Activated CD8-positive, alpha-beta T cell treated with anti-CD3 and anti-CD28 coated beads, Interleukin-2, amount 10 ng/mL, durations not matched to agents 7 days and 5 days (primary cell): Measurements from ENCODE around the gene SH3BP4. TPM values are rescaled to one million over a fixed set of nuclear protein-coding genes. Genes with fewer than 3 reads are reported as not detected.

ENCODE experiments used
- ATAC-seq: fragments of 150-1000 bp; cut with Tn5 transposase; one replicate; pipeline ENCODE4 v1.10.0; 2021; ENCODE audit warnings: moderate library complexity
- CTCF ChIA-PET: fragments of 350-600 bp; sonication (Branson Sonifier 250); formaldehyde crosslinking; loops from one replicate; lab custom pipeline; 2021; ENCODE audit warnings: antibody characterized with exemption; lab: Charles Lee
- POLR2A ChIA-PET: fragments of 350-600 bp; sonication (Branson Sonifier 250); formaldehyde crosslinking; loops from one replicate; lab custom pipeline; 2021; ENCODE audit warnings: antibody characterized with exemption; lab: Charles Lee
- DNase-seq: peaks from one replicate; pipeline ENCODE4 v3.0.0-alpha.2; 2020
- H3K27ac Mint-ChIP-seq: one replicate; pipeline ENCODE4 v1.8.0; 2021; ENCODE audit warnings: mild to moderate bottlenecking, mixed read lengths
- H3K27me3 Mint-ChIP-seq: one replicate; pipeline ENCODE4 v1.8.0; 2021; ENCODE audit warnings: low read depth, mixed read lengths
- H3K36me3 Mint-ChIP-seq: one replicate; pipeline ENCODE4 v1.8.0; 2021; ENCODE audit warnings: low read depth, mixed read lengths
- H3K4me1 Mint-ChIP-seq: one replicate; pipeline ENCODE4 v1.8.0; 2021; ENCODE audit warnings: low read depth, mixed read lengths
- H3K4me3 Mint-ChIP-seq: one replicate; pipeline ENCODE4 v1.8.0; 2021; ENCODE audit warnings: mild to moderate bottlenecking, mixed read lengths
- H3K9me3 Mint-ChIP-seq: one replicate; pipeline ENCODE4 v1.8.0; 2022; ENCODE audit warnings: mixed read lengths; ENCODE audit not compliant: insufficient read depth
- total RNA-seq, 2 experiments: library from RNA; stranded (reverse); gene quantifications; one replicate each; pipeline ENCODE4 v1.2.3, GENCODE V29; 2021

The SH3BP4 gene
- total RNA-seq, 2 experiments from 2014 or later, result not detected

DNA sequence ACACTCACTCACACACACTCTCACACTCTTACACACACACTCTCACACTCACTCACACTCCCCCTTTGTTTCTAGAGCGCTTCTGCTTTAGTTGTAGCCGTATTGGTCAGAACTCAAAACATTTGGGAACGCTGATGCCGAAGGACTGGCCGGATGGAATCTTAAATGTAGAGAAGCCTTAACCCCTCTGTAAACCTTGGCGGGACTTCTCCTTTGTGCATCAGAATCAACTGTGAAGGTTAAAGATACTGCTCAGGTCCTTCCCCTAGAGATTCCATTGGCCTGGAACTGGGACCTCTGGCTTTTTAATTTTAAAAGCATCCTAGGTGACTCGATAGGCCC is 18.3 kb downstream of the SH3BP4 start:
- no peak overlapping the region for H3K27ac Mint-ChIP-seq
- ATAC-seq (no peak), DNase-seq (no peak)
- no peaks in the 10 kb centered on the region for H3K4me1 Mint-ChIP-seq
- H3K4me3 Mint-ChIP-seq, result no peak overlapping the region
- peaks cover 8% of the 10 kb centered on the region for H3K27me3 Mint-ChIP-seq
- H3K36me3 Mint-ChIP-seq, result no peaks in the 10 kb centered on the region
- H3K9me3 Mint-ChIP-seq, result no peaks in the 10 kb centered on the region
- ChIA-PET POLR2A (no interaction called here), CTCF (no interaction called here)

DNA sequence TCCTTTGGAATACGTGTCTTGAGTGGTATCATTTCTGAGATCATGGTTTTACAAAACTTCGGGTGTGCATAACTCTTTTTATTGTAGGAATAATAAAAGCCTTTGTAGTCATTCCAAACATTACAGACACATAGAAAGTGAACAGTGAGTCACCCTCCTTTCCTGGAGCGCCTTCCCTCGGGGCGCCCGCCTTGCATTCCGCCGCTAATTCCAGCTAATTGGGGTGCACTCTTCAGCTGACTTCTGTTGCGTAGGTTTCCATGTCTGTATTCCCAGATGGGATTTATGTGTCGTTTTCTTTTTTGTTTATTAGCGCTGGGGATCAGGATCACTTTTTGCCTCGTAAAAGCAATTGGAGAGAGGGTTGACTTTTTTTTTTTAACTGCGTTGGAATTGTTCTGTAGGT is 18.7 kb downstream of the SH3BP4 start:
- POLR2A ChIA-PET, result no interaction called here
- H3K4me3 Mint-ChIP-seq, result no peak overlapping the region
- no peak for DNase-seq
- no peaks in the 10 kb centered on the region for H3K4me1 Mint-ChIP-seq
- no peaks in the 10 kb centered on the region for H3K36me3 Mint-ChIP-seq
- H3K9me3 Mint-ChIP-seq, result no peaks in the 10 kb centered on the region
- H3K27ac Mint-ChIP-seq, result no peak overlapping the region
- peaks cover 6% of the 10 kb centered on the region for H3K27me3 Mint-ChIP-seq
- CTCF ChIA-PET, result no interaction called here
- ATAC-seq, result no peak

DNA sequence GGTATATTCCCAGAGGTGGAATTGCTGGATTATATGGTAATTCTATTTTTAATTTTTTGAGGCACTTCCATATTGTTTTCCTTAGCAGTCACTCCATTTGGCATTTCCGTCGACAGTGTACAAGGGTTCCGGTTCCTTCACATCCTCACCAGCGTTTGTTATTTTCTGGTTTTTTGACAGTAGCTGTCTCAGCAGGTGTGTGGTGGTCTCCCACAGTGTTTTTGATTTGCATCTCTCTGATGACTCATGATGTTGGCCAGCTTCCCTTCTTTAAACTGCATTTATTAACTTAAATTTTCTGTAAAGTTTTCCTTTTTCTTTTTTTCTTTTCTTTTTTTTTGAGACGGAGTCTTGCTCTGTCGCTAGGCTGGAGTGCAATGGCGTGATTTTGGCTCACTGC is 19.7 kb downstream of the SH3BP4 start:
- Mint-ChIP-seq H3K27ac (no peak overlapping the region), H3K36me3 (no peaks in the 10 kb centered on the region)
- CTCF ChIA-PET, result no interaction called here

DNA sequence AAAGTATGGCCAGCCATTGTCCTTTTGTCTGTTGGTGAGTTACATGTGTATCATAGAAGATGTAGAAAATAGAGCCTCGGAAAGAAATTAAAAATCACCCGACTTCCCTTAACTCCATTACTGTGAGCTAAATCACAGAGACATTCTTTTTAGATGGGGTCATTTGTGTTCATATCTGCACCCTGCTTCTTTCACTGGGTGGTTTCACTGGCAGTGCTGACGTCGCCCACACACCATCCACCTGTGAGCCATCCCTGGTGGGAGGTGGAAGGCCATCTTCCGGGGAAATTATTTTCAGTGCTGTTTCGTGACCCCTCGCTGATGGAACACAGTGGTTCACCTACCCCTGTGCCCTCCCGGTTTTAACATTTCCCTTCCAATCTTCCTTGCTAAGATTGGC is 21.2 kb downstream of the SH3BP4 start:
- POLR2A ChIA-PET, result no interaction called here
- H3K27ac Mint-ChIP-seq, result no peak overlapping the region
- H3K36me3 Mint-ChIP-seq, result no peaks in the 10 kb centered on the region
- DNase-seq (no peak), ATAC-seq (no peak)
- H3K4me3 Mint-ChIP-seq, result no peak overlapping the region
- peaks cover 3% of the 10 kb centered on the region for H3K27me3 Mint-ChIP-seq
- no peaks in the 10 kb centered on the region for H3K9me3 Mint-ChIP-seq
- H3K4me1 Mint-ChIP-seq, result no peaks in the 10 kb centered on the region
- CTCF ChIA-PET, result no interaction called here

More for the DNA sequence above, 19.7 kb downstream of the SH3BP4 start:
- H3K9me3 Mint-ChIP-seq, result no peaks in the 10 kb centered on the region
- no peak overlapping the region for H3K4me3 Mint-ChIP-seq
- no peak for ATAC-seq
- POLR2A ChIA-PET, result no interaction called here
- no peak for DNase-seq
- peaks cover 3% of the 10 kb centered on the region for H3K27me3 Mint-ChIP-seq
- no peaks in the 10 kb centered on the region for H3K4me1 Mint-ChIP-seq

DNA sequence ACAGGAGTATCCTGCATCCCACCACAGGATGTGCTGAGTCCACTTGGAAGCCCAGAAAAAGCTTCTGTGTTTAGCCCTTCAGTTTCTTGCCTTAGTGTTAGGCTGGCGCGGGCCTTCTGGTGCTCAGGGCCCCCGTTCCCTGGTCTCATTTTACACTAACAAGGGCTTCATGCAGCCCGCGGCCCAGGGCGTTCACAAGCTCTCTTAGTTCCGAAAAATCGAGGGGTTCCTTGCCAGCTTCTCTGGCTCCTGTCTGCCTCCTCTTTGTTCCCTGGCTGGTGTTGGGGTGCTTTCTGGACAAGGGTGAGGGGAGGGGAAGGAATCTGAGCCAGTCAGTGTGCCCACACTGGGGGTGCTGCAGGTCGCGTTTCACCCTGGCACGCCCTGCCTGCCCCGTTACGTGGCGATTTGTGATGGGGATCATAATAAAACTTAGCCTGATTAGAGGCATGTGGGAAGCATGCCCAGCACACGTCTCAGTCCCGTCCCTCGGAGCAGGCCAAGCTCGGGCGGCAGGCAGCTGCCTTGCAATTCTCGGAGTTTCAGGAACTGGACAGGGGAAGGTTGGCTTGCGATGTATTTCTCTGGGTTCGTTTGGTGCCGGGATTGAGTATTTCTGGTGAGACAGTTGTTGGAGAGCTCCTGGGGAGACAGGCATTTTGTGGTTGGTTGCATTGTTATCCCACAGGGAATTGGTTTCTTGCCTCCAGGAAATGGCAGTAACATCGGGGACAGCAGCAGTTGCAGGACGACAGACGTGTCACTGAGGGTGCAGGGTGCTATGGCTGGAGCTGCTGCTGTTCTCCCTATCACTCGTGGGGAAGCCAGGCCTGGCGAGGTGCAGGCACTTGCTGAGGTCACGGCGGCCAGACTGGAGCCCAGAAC is 22.9 kb downstream of the SH3BP4 start:
- Mint-ChIP-seq H3K9me3 (no peaks in the 10 kb centered on the region), H3K4me1 (no peaks in the 10 kb centered on the region), H3K27ac (no peak overlapping the region), H3K4me3 (no peak overlapping the region), H3K36me3 (no peaks in the 10 kb centered on the region), H3K27me3 (peaks cover 2% of the 10 kb centered on the region)
- DNase-seq, result no peak
- POLR2A ChIA-PET, result no interaction called here
- ATAC-seq, result no peak
- CTCF ChIA-PET, result no interaction called here

DNA sequence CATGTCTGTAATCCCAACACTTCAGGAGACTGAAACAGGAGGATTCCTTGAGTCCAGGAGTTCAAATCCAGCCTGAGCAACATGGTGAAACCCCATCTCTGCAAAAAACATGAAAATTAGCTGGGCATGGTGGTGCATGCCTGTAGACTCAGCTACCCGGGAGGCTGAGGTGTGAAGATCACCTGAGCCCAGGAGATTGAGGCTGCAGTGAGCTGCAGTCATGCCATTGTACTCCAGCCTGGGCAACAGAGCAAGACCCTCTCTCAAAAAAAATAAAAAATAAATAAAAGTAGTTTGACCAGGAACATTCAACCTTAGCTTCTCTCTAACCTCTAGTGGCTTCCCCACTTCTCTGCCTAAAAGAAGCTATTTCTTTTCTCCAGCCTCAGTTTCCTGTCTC is 23.8 kb downstream of the SH3BP4 start:
- no peak overlapping the region for H3K4me3 Mint-ChIP-seq
- no peak for ATAC-seq
- H3K9me3 Mint-ChIP-seq, result no peaks in the 10 kb centered on the region
- POLR2A ChIA-PET, result no interaction called here
- no peaks in the 10 kb centered on the region for H3K36me3 Mint-ChIP-seq
- no peak for DNase-seq
- no peaks in the 10 kb centered on the region for H3K4me1 Mint-ChIP-seq
- H3K27ac Mint-ChIP-seq, result no peak overlapping the region
- H3K27me3 Mint-ChIP-seq, result no peaks in the 10 kb centered on the region
- CTCF ChIA-PET, result no interaction called here

DNA sequence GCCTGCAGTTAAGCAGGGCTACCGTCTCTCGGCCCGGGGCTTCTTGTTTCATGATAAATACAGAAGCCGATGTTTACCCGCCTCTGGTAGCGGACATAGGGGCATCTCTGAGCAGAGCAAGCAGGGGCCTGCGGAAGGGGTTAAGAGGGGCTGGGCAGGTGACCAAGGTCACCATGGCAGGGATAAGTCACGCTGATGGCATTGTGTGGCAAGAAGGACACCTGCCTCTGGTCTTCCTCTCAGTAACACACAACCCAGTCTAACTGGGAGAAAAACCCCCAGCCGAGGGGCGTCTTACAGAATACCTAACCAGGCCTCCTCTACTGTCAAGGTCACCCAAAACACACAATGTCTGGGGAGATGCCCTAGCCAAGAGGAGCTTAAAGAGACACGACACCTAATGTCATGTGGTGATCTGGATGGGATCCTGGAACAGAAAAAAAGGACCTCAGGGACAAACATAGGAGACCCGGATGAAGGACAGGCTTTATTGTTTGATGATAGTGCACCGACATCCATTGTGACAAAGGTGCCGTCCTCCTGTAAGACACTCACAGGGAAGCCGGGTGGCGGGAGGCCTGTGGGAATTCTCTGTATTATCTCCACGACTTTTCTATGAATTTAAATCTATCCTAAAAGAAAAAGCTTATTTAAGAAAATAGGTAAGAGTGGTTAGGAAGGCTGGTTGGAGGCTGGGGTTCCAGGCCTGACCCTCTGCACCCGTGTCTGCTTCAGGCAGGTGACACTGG is 24.8 kb downstream of the SH3BP4 start:
- DNase-seq (no peak), ATAC-seq (no peak)
- H3K36me3 Mint-ChIP-seq, result no peaks in the 10 kb centered on the region
- ChIA-PET POLR2A (no interaction called here), CTCF (no interaction called here)
- H3K4me3 Mint-ChIP-seq, result no peak overlapping the region
- H3K27ac Mint-ChIP-seq, result no peak overlapping the region
- H3K27me3 Mint-ChIP-seq, result no peaks in the 10 kb centered on the region
- no peaks in the 10 kb centered on the region for H3K9me3 Mint-ChIP-seq
- H3K4me1 Mint-ChIP-seq, result no peaks in the 10 kb centered on the region

DNA sequence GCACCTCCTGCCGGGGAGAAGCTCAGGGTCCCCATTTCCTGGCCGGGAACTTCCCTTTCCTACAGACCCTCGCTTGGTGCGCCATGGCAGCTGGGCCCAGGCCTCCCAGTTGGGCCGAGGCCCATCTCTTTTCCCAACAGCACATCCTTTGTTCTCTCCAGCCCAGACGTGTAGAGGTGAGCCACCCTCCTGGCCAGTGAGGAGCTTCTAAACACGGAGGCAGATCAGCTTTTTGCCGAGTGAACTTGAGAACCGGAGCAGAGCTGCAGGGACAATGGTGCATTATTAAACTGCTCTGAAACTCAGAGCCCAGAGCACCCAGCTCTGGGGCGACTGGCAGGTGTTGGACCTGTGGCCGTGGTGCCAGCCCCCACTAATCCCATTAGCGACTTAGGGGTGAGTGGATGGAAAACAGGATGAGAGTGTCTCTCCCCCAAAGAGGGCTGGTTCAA is 25.4 kb downstream of the SH3BP4 start:
- DNase-seq, result no peak
- no peaks in the 10 kb centered on the region for H3K4me1 Mint-ChIP-seq

DNA sequence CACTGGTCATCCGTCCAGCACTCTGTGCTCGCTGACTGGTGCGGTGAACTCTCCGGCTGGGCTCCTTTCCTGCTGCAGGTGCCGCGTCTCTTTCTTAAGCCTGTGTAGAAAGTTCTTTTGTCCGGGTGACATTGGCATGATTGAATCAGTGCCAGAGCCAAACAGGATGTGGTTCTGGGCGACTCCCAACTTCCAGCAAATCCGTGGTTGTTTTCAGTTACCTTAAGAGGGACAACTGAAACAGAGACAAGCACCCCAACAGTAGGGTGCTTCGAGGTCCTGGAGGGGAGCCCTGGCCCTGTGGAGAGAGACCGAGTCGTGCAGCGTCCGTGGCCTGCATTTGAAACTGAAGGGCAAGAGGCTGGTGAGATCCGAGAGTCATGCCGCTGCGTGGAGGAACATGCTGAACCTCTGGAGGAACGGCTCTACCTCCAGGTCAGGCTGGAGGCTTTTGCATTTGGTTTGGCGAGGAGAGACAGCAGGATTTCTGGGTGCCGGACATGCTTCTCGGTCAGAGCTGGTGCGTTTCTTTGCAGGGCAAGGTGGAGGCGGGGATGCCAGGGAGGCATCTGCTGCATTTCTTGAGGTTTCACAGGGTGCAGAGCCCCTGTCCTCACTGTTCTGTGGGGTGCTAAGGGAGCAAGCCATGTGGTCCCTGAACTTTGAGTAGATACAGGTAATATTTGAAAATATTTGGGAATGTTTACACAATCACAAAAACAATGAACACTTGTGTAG is 26.8 kb downstream of the SH3BP4 start:
- Mint-ChIP-seq H3K4me3 (no peak overlapping the region), H3K27ac (no peak overlapping the region), H3K27me3 (no peaks in the 10 kb centered on the region), H3K9me3 (no peaks in the 10 kb centered on the region), H3K36me3 (no peaks in the 10 kb centered on the region), H3K4me1 (no peaks in the 10 kb centered on the region)
- CTCF ChIA-PET, result no interaction called here
- ATAC-seq, result no peak
- POLR2A ChIA-PET, result no interaction called here
- DNase-seq, result no peak

More for the DNA sequence above, 25.4 kb downstream of the SH3BP4 start:
- Mint-ChIP-seq H3K27me3 (no peaks in the 10 kb centered on the region), H3K4me3 (no peak overlapping the region), H3K27ac (no peak overlapping the region), H3K9me3 (no peaks in the 10 kb centered on the region), H3K36me3 (no peaks in the 10 kb centered on the region)
- POLR2A ChIA-PET, result no interaction called here
- CTCF ChIA-PET, result no interaction called here
- ATAC-seq, result no peak

DNA sequence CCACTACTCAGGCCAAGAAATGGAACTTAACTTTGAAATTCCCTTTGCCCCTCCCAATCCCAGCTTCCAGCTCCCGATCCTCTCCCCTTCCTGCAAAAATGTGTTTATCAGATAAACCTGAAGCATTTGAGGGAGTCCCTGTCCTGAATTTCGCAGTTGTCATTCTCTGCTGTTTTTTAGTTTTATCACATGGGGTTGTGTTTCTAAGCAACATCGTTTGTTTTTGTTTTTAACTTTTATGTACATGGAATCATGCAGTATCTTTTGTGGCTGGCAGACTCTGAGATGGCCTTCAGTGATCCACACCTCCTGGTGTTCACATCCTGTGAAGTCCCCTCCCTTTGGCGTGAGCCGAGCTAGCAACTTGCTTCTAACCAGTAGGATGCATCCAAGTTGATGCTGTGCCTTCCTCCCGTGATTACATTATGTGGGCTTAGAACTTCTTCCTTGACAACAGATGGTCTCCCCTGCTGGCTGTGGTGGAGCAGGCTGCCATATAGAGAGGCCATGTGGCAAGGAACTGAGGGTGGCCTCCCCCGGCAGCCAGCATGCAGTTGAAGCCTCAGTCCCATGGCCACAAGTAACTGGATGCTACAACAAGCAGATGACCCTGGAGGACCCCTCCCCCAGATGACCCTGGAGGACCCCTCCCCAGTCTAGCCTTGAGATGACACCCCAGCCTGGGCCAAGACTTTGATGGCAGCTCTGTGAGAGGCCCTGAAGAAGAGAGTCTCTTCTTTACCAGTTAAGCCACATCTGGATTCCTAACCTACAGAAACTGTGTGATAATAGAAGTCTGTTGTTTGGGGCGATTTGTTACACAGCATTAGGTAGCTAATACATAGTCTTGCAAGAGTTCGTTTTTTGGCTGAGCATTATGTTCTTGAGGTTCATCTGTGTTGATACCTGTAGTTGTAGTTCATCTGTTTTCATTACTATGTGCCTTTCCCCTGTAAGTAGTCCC is 27.7 kb downstream of the SH3BP4 start:
- Mint-ChIP-seq H3K4me1 (no peaks in the 10 kb centered on the region), H3K27me3 (no peaks in the 10 kb centered on the region), H3K27ac (no peak overlapping the region), H3K4me3 (no peak overlapping the region), H3K9me3 (no peaks in the 10 kb centered on the region), H3K36me3 (no peaks in the 10 kb centered on the region)
- ChIA-PET POLR2A (no interaction called here), CTCF (no interaction called here)
- no peak for ATAC-seq
- no peak for DNase-seq

DNA sequence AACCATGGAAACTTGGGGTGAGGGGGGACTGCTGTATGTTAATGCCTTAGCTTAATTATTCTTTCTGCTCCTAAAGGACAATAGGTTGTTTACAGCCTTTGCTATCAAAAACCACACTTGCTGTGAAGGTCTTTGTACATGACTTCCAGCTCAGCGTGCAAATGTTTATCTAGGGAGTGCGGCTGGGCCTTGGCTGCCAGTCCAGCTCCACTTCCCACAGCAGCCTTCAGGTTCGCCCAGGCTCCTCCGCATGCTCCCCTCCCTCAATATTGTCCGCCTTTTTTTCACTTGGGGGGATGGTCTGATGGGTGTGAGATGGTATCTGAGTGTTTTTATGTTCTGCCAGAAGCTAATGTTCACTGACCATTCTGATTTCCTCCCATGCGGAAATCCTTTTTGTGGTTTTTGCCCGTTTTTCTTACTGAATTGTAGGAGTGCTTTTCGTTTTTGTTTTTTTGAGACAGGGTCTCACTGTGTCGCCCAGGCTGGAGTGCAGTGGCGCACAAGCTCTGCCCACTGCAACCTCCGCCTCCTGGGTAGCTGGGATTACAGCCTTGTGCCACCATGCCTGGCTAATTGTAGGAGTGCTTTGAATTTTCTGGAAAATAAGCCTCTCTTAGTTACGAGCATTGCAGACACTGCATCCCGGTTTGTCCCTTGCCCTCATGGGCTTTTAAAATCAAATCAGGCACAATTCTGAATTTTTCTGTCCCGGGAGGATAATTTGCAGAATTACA is 28.8 kb downstream of the SH3BP4 start:
- no peaks in the 10 kb centered on the region for H3K27me3 Mint-ChIP-seq
- CTCF ChIA-PET, result no interaction called here
- H3K27ac Mint-ChIP-seq, result no peak overlapping the region
- no peak overlapping the region for H3K4me3 Mint-ChIP-seq
- ATAC-seq, result no peak
- H3K4me1 Mint-ChIP-seq, result no peaks in the 10 kb centered on the region
- H3K36me3 Mint-ChIP-seq, result no peaks in the 10 kb centered on the region
- no peak for DNase-seq
- POLR2A ChIA-PET, result no interaction called here
- H3K9me3 Mint-ChIP-seq, result no peaks in the 10 kb centered on the region
